MG63 (cell line): Measurements from ENCODE around the gene TBC1D26. TPM values are rescaled to one million over a fixed set of nuclear protein-coding genes. Genes with fewer than 3 reads are reported as not detected.
"Not testable (repeated sequence)": the region's sequence is repeated elsewhere in the genome, so short reads cannot be mapped to it uniquely, and the experiment has no call there.

Experiments used
- DNase-seq: peaks from one replicate; pipeline ENCODE4 v3.0.0-alpha.2; 2020
- H3K27me3 ChIP-seq: fragments of 250-450 bp; sonication (Bioruptor Pico); 2 replicates; pipeline ENCODE4 v1.5.1; 2020; ENCODE audit warnings: mild to moderate bottlenecking, moderate library complexity
- H3K36me3 ChIP-seq: fragments of 250-450 bp; sonication (Bioruptor Pico); 2 replicates; pipeline ENCODE4 v1.5.1; 2020; ENCODE audit warnings: mild to moderate bottlenecking, moderate library complexity
- H3K4me3 ChIP-seq: fragments of 250-450 bp; sonication (Bioruptor Pico); 2 replicates; pipeline ENCODE4 v1.5.1; 2020; ENCODE audit warnings: mild to moderate bottlenecking, moderate library complexity
- H3K9me3 ChIP-seq: fragments of 250-450 bp; sonication (Bioruptor Pico); 2 replicates; pipeline ENCODE4 v1.5.1; 2020; ENCODE audit warnings: mild to moderate bottlenecking, moderate library complexity
- total RNA-seq: library from RNA; depleted of rRNA; stranded (reverse); fragments of >200 nt; shearing (Covaris generic); gene quantifications from 2 replicates; pipeline ENCODE4 v1.2.3, GENCODE V29; 2014; ENCODE audit warnings: low replicate concordance

Gene TBC1D26
- total RNA-seq, 1 experiment from 2014 or later: not detected

GRCh38 chr17:15740570-15741120, 8.6 kb downstream of the TBC1D26 start:
- H3K4me3 ChIP-seq: no peak overlapping the region
- H3K36me3 ChIP-seq: no peaks in the 10 kb centered on the region
- H3K27me3 ChIP-seq: no peaks in the 10 kb centered on the region
- no peaks in the 10 kb centered on the region for H3K9me3 ChIP-seq
- DNase-seq: no peak

- no peak for DNase-seq
- H3K27me3 ChIP-seq: no peaks in the 10 kb centered on the region
- H3K36me3 ChIP-seq: no peaks in the 10 kb centered on the region
- no peak overlapping the region for H3K4me3 ChIP-seq
- H3K9me3 ChIP-seq: no peaks in the 10 kb centered on the region
Measured at GRCh38 chr17:15741624-15742023, 9.5 kb downstream of the TBC1D26 start.

GRCh38 chr17:15742051-15742795, 10.1 kb downstream of the TBC1D26 start:
- H3K9me3 ChIP-seq: no peaks in the 10 kb centered on the region
- no peaks in the 10 kb centered on the region for H3K27me3 ChIP-seq
- no peak for DNase-seq
- no peak overlapping the region for H3K4me3 ChIP-seq
- no peaks in the 10 kb centered on the region for H3K36me3 ChIP-seq

DNA sequence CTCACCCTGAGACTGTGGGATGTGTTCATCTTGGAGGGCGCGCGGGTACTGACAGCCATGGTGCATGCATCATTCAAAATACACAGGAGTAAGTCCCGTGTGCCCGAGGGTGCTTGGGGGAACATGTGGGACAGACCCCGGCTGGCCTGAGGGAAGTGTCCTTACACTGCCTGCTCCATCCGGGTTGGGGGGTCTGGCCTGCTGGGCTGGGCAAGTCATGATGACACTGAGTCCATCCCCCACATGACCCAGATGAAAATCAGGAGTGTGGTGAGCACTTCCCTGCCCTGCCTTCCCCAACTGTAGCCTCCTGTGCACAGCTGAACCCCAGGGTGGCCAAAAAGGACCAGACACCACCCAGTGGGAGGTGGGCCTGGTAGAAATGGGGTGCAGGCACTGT, 10.8 kb downstream of the TBC1D26 start:
- Histone ChIP-seq H3K9me3 (no peaks in the 10 kb centered on the region), H3K27me3 (no peaks in the 10 kb centered on the region), H3K36me3 (no peaks in the 10 kb centered on the region), H3K4me3 (no peak overlapping the region)
- DNase-seq: no peak

- no peak for DNase-seq
- Histone ChIP-seq H3K27me3 (no peaks in the 10 kb centered on the region), H3K9me3 (no peaks in the 10 kb centered on the region), H3K36me3 (no peaks in the 10 kb centered on the region), H3K4me3 (no peak overlapping the region)
Measured at GRCh38 chr17:15744074-15744676, 12.1 kb downstream of the TBC1D26 start.

GRCh38 chr17:15744885-15745284, 12.8 kb downstream of the TBC1D26 start:
- no peaks in the 10 kb centered on the region for H3K27me3 ChIP-seq
- no peaks in the 10 kb centered on the region for H3K9me3 ChIP-seq
- no peak overlapping the region for H3K4me3 ChIP-seq
- DNase-seq: no peak
- no peaks in the 10 kb centered on the region for H3K36me3 ChIP-seq

- not testable (repeated sequence) for H3K9me3 ChIP-seq, DNase-seq, H3K4me3 ChIP-seq, H3K36me3 ChIP-seq, H3K27me3 ChIP-seq
Measured at GRCh38 chr17:15749403-15749802, 17.3 kb downstream of the TBC1D26 start.

GRCh38 chr17:15768865-15769533, 36.9 kb downstream of the TBC1D26 start:
- not testable (repeated sequence) for H3K4me3 ChIP-seq, H3K27me3 ChIP-seq, H3K36me3 ChIP-seq, DNase-seq, H3K9me3 ChIP-seq

- H3K4me3 ChIP-seq, H3K9me3 ChIP-seq, H3K36me3 ChIP-seq, H3K27me3 ChIP-seq, DNase-seq: not testable (repeated sequence)
Measured at GRCh38 chr17:15770679-15771078, 38.6 kb downstream of the TBC1D26 start.

DNA sequence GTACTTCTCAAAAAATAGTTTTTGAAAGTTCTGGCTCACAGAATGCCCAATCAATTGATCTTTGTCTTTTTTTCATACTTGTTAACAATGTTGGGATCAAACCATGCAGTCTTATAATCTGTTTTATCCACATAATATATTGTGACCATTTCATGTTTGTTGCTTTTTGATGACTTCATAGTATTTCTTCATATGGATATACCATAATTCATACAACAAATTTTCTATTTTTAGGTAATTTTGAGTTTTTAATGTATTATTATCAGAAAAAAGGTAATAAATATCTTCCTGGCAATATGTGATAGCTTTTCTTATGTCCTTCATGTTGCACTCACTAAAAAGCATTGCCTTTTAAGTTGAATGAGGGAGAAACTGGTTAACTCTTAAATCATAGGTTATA, 44.8 kb downstream of the TBC1D26 start:
- H3K4me3 ChIP-seq: no peak overlapping the region
- no peaks in the 10 kb centered on the region for H3K27me3 ChIP-seq
- no peaks in the 10 kb centered on the region for H3K36me3 ChIP-seq
- H3K9me3 ChIP-seq: no peaks in the 10 kb centered on the region
- DNase-seq: no peak

GRCh38 chr17:15777297-15777696, 45.2 kb downstream of the TBC1D26 start:
- Histone ChIP-seq H3K36me3 (no peaks in the 10 kb centered on the region), H3K27me3 (no peaks in the 10 kb centered on the region), H3K9me3 (no peaks in the 10 kb centered on the region), H3K4me3 (no peak overlapping the region)
- no peak for DNase-seq

DNA sequence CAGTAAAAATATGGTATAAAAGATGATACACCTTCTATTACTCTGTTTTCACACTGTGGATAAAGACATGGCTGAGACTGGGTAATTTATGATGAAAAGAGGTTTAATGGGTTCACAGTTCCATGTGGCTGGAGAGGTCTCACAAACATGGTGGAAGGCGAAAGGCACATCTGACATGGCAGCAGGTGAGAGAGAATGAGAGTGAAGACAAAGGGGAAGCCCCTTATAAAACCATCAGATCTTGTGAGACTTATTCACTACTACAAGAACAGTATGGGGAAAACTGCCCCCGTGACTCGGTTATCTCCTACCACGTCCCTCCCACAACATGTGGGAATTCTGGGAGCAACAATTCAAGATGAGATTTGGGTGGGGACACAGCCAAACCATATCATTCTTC, 45.6 kb downstream of the TBC1D26 start:
- Histone ChIP-seq H3K4me3 (no peak overlapping the region), H3K36me3 (no peaks in the 10 kb centered on the region), H3K9me3 (no peaks in the 10 kb centered on the region), H3K27me3 (no peaks in the 10 kb centered on the region)
- DNase-seq: no peak

DNA sequence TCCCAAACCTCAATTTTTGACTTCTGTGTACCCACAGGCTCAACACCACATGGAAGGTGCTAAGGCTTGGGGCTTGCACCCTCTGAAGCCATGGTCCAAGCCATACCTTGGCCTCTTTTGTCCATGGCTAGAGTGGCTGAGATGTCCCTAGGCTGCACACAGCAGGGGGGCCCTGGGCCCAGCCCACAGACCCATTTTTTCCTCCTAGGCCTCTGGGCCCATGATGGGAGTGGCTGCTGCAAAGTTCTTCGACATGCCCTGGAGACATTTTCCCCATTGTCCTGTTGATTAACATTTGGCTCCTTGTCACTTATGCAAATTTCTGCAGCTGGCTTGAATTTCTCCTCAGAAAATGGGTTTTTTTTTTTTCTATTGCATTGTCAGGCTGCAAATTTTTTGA, 47.0 kb downstream of the TBC1D26 start:
- H3K4me3 ChIP-seq: no peak overlapping the region
- no peaks in the 10 kb centered on the region for H3K36me3 ChIP-seq
- DNase-seq: no peak
- H3K27me3 ChIP-seq: no peaks in the 10 kb centered on the region
- no peaks in the 10 kb centered on the region for H3K9me3 ChIP-seq

DNA sequence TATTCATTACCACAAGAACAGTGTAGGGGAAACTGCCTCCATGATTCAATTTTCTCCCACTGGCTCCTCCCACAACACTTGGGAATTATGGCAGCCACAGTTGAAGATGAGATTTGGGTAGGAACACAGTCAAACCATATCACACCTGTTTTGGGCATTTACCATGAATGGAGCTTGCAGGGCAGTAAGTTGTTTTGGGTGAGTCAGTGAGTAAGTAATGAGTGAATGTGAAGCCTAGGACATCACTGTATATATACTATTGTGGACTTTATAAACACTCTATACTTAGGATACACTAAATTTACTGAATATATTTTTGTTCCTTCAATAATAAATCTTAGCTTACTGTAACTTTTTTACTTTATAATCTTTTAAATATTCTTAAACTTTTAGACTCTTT, 48.1 kb downstream of the TBC1D26 start:
- H3K9me3 ChIP-seq: no peaks in the 10 kb centered on the region
- H3K36me3 ChIP-seq: no peaks in the 10 kb centered on the region
- H3K27me3 ChIP-seq: no peaks in the 10 kb centered on the region
- no peak overlapping the region for H3K4me3 ChIP-seq
- no peak for DNase-seq

DNA sequence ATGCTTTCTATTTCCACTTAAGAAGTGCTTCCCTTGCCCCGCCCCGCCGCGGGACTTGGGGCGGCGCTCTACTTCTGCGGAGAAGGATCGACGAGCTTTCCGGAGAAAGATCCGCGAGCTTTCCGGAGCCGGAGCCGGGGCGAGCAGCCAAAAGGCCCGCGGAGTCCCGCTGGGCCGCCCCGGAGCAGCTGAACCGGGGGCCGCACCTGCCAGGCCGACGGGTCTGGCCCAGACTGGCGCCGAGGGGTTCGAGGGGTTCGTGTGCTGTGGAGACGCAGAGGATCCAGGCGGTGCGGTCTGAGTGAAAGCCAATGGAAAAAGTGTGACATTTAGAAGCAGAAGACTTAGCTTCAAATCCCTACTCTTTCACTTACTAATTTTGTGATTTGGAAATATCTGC, 50.8 kb downstream of the TBC1D26 start:
- Histone ChIP-seq H3K4me3 (no peak overlapping the region), H3K36me3 (no peaks in the 10 kb centered on the region), H3K27me3 (no peaks in the 10 kb centered on the region), H3K9me3 (no peaks in the 10 kb centered on the region)
- no peak for DNase-seq

GRCh38 chr17:15783461-15783860, 51.4 kb downstream of the TBC1D26 start:
- DNase-seq: no peak
- Histone ChIP-seq H3K27me3 (no peaks in the 10 kb centered on the region), H3K9me3 (no peaks in the 10 kb centered on the region), H3K36me3 (no peaks in the 10 kb centered on the region), H3K4me3 (no peak overlapping the region)

DNA sequence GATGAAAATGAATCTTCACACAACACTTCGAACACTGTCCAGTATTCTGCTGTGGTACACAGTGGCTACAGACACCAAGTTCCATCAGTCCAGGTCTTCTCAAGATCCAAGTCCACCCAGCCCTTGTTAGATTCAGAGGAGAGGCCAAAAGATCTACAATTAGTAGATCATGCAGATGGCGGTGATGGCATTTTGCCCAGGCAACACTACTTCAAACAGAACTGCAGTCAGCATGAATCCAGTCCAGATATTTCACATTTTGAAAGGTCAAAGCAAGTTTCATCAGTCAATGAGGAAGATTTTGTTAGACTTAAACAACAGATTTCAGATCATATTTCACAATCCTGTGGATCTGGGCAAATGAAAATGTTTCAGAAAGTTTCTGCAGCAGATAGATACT, 52.3 kb downstream of the TBC1D26 start:
- H3K36me3 ChIP-seq, H3K4me3 ChIP-seq, H3K9me3 ChIP-seq, DNase-seq, H3K27me3 ChIP-seq: not testable (repeated sequence)
